Endodermal cell (in vitro differentiated cells): ENCODE measurements around the gene RASL10A. TPM values are rescaled to one million over a fixed set of nuclear protein-coding genes. Genes with fewer than 3 reads are reported as not detected.

Source experiments
- DNase-seq: peaks from one replicate; pipeline ENCODE4 v3.0.0-alpha.2; 2017
- H3K27ac ChIP-seq: 2 replicates; pipeline ENCODE4 v1.5.1; 2013; ENCODE audit warnings: mild to moderate bottlenecking, low read depth, low read length, moderate library complexity
- H3K27me3 ChIP-seq: 2 replicates; pipeline ENCODE4 v1.6.1; 2013; ENCODE audit warnings: mild to moderate bottlenecking, low read length, moderate library complexity; ENCODE audit not compliant: insufficient read depth, control insufficient read depth, poor library complexity, severe bottlenecking
- H3K36me3 ChIP-seq: 2 replicates; pipeline ENCODE4 v1.7.0; 2013; ENCODE audit warnings: mild to moderate bottlenecking, low read length, moderate library complexity; ENCODE audit not compliant: control insufficient read depth, insufficient read depth
- H3K4me1 ChIP-seq: one replicate; pipeline ENCODE4 v1.7.0; 2013; ENCODE audit warnings: low read length; ENCODE audit not compliant: control insufficient read depth, insufficient read depth
- H3K4me3 ChIP-seq: 2 replicates; pipeline ENCODE4 v1.5.1; 2013; ENCODE audit warnings: mild to moderate bottlenecking, low read length, moderate library complexity
- H3K9ac ChIP-seq: 2 replicates; pipeline ENCODE4 v1.6.1; 2013; ENCODE audit warnings: mild to moderate bottlenecking, low read length, moderate library complexity; ENCODE audit not compliant: poor library complexity, severe bottlenecking; ENCODE audit errors: extremely low read depth
- H3K9me3 ChIP-seq: 2 replicates; pipeline ENCODE4 v1.6.1; 2013; ENCODE audit warnings: mild to moderate bottlenecking, low read length, moderate library complexity; ENCODE audit not compliant: control insufficient read depth
- H3K27ac Mint-ChIP-seq: 2 replicates; pipeline ENCODE4 v1.8.0; 2020; ENCODE audit warnings: mixed read lengths
- H3K27me3 Mint-ChIP-seq: 2 replicates; pipeline ENCODE4 v1.8.0; 2021; ENCODE audit warnings: mild to moderate bottlenecking, mixed read lengths; ENCODE audit not compliant: insufficient read depth
- H3K36me3 Mint-ChIP-seq: 2 replicates; pipeline ENCODE4 v1.8.0; 2020; ENCODE audit warnings: low read depth, mixed read lengths
- H3K4me1 Mint-ChIP-seq: 2 replicates; pipeline ENCODE4 v1.8.0; 2020; ENCODE audit warnings: mixed read lengths
- H3K4me3 Mint-ChIP-seq: 2 replicates; pipeline ENCODE4 v1.8.0; 2020; ENCODE audit warnings: mild to moderate bottlenecking, moderate library complexity, mixed read lengths
- H3K9me3 Mint-ChIP-seq: 2 replicates; pipeline ENCODE4 v1.8.0; 2020; ENCODE audit warnings: mild to moderate bottlenecking, mixed read lengths
- WGBS, 2 experiments: methylation state at CpG; one replicate each; pipeline versions ENCODE4 v1.1.5 to v1.1.7; 2013; ENCODE audit warnings: missing lambda C conversion rate in 2 of 2, mixed read lengths in 1 of 2; ENCODE audit not compliant: insufficient coverage in 1 of 2, insufficient read length in 1 of 2; 5-methylcytosine and 5-hydroxymethylcytosine counted together
- total RNA-seq, 2 donors: library from RNA; stranded (reverse); fragmentation: NEBNext Ultra II Directional in 1 of 2; extraction: Animal tissue kit (Norgen Biotek cat#: 25700) in 1 of 2; gene quantifications; 2 replicates in 1 of 2; 3 replicates in 1 of 2; pipeline ENCODE4 v1.2.1, GENCODE V29; 2021
- TF ChIP-seq, protein P1 (sequence below): fragments of 200-600 bp; sonication (generic); conservative IDR thresholded peaks from 2 replicates; pipeline ENCODE4 v1.5.0; 2021; ENCODE audit warnings: antibody characterized with exemption, mild to moderate bottlenecking

Gene RASL10A
- total RNA-seq, 2 donors from 2014 or later, result 1.3 TPM

DNA sequence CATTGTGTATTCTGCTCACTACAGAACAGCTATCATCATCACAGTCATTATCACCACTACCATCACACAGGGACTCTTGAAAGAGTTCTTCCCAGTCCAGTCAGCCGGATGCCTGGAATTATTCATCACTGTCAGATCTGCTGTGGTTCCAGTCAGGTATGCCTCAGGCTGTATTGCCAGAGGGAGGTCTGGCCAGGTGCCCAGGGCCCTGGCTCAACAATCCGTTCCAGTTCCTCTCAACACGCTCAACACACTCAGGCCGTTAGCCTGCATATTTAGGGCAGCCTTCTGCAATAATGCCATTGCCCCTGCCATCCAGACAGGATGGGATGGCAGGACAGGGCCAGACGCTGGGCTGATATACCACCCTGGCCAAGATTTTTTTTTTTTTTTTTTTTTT lies 28.6 kb upstream of the RASL10A start:
- H3K27me3 ChIP-seq, result no peaks in the 10 kb centered on the region
- H3K36me3 ChIP-seq, result peaks cover 72% of the 10 kb centered on the region
- H3K27ac ChIP-seq, result no peak overlapping the region
- Mint-ChIP-seq H3K36me3 (peaks cover 60% of the 10 kb centered on the region), H3K4me1 (no peaks in the 10 kb centered on the region), H3K27ac (no peak overlapping the region), H3K9me3 (no peaks in the 10 kb centered on the region), H3K4me3 (no peak overlapping the region), H3K27me3 (no peaks in the 10 kb centered on the region)
- no peaks in the 10 kb centered on the region for H3K4me1 ChIP-seq
- H3K9ac ChIP-seq, result no peak overlapping the region
- no peak overlapping the region for H3K4me3 ChIP-seq
- DNase-seq, result no peak
- 93 to 96% methylated on average over 4 to 5 of the region's 5 CpGs for WGBS, 2 experiments
- H3K9me3 ChIP-seq, result no peaks in the 10 kb centered on the region
- TF ChIP-seq, protein P1, sequence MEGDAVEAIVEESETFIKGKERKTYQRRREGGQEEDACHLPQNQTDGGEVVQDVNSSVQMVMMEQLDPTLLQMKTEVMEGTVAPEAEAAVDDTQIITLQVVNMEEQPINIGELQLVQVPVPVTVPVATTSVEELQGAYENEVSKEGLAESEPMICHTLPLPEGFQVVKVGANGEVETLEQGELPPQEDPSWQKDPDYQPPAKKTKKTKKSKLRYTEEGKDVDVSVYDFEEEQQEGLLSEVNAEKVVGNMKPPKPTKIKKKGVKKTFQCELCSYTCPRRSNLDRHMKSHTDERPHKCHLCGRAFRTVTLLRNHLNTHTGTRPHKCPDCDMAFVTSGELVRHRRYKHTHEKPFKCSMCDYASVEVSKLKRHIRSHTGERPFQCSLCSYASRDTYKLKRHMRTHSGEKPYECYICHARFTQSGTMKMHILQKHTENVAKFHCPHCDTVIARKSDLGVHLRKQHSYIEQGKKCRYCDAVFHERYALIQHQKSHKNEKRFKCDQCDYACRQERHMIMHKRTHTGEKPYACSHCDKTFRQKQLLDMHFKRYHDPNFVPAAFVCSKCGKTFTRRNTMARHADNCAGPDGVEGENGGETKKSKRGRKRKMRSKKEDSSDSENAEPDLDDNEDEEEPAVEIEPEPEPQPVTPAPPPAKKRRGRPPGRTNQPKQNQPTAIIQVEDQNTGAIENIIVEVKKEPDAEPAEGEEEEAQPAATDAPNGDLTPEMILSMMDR, result no peak

DNA sequence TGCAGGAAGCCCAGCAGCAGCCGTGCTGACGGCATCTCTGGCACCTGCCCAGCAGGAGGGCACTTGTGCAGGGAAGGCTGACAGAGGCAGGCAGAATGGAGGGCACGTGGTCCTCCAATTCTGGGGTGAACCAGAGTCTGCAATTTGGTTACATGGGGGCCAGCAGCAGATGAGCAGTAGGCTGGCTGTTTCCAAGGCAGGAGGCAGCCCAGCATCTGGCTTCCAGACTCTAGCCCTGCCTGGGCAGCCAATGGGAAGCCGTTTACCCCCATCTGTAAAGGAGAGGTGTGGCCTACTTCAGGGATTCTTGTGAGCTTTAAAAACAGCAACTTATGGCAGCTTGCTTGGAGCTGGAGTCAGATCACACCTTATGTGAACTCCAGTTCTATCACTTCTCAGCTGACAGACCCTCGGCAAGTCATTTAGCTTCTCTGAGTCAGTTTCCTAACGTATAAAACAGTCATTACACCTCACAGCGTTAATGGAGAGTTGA lies 27.9 kb upstream of the RASL10A start:
- Histone ChIP-seq H3K36me3 (peaks cover 71% of the 10 kb centered on the region), H3K4me1 (no peaks in the 10 kb centered on the region), H3K9ac (no peak overlapping the region), H3K9me3 (no peaks in the 10 kb centered on the region), H3K27me3 (no peaks in the 10 kb centered on the region), H3K4me3 (no peak overlapping the region), H3K27ac (no peak overlapping the region)
- peaks cover 59% of the 10 kb centered on the region for H3K36me3 Mint-ChIP-seq
- no peaks in the 10 kb centered on the region for H3K4me1 Mint-ChIP-seq
- no peaks in the 10 kb centered on the region for H3K27me3 Mint-ChIP-seq
- DNase-seq, result no peak
- TF ChIP-seq, protein P1, result no peak
- H3K27ac Mint-ChIP-seq, result no peak overlapping the region
- 93 to 94% methylated on average over 6 to 7 of the region's 7 CpGs for WGBS, 2 experiments
- H3K4me3 Mint-ChIP-seq, result no peak overlapping the region
- H3K9me3 Mint-ChIP-seq, result no peaks in the 10 kb centered on the region

DNA sequence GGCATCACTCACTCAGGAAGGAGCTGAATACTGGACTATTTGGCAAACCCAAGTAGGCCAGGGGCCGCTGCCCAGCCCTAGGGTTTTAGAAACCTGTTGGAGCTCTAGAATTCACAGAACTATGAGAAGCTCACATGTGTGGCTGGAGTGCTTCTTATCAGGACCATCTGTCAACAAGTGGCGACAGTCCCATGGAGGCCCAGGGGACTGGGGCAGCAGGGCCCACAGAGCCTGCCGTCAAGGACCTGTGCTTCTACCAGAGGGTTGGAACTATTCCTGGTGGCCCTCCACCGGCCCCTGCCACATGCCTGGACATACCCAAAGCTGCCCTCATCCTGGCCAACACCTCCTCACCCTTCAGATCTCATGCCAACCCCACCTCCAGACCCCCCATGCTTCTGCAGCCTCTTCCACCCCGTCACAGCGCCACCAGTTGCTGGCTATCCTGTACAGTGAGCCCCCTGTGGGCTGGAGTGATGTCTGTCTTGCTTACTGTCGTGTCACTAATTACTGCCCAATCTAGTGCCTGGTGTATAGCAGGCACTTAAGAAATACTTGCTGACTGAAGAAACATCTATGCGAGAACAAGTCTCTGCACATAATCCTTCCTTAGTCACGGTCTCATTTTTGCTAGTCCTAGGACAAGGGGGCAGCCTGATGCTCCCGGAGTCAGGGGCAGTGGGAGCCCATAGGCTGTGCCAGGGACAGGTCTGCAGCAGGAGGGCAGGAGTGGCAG lies 27.2 kb upstream of the RASL10A start:
- Histone ChIP-seq H3K9me3 (no peaks in the 10 kb centered on the region), H3K4me3 (no peak overlapping the region), H3K4me1 (no peaks in the 10 kb centered on the region), H3K27ac (no peak overlapping the region), H3K27me3 (no peaks in the 10 kb centered on the region), H3K9ac (no peak overlapping the region), H3K36me3 (peaks cover 70% of the 10 kb centered on the region)
- no peak overlapping the region for H3K27ac Mint-ChIP-seq
- no peaks in the 10 kb centered on the region for H3K9me3 Mint-ChIP-seq
- TF ChIP-seq, protein P1, result no peak
- 95 to 96% methylated on average over 8 to 10 of the region's 10 CpGs for WGBS, 2 experiments
- peaks cover 60% of the 10 kb centered on the region for H3K36me3 Mint-ChIP-seq
- no peaks in the 10 kb centered on the region for H3K27me3 Mint-ChIP-seq
- DNase-seq, result no peak
- no peaks in the 10 kb centered on the region for H3K4me1 Mint-ChIP-seq
- H3K4me3 Mint-ChIP-seq, result no peak overlapping the region
